KMS-11 (cell line): ENCODE results near the gene KDM5A.

Source experiments
- H2AFZ ChIP-seq: fragments of 200-600 bp; sonication (generic); 2 replicates; pipeline ENCODE4 v1.6.1; 2016; ENCODE audit warnings: antibody characterized with exemption, mixed run types, low read depth
- H3K27ac ChIP-seq: fragments of 200-600 bp; sonication (generic); 2 replicates; pipeline ENCODE4 v1.6.1; 2016; ENCODE audit warnings: mild to moderate bottlenecking, mixed run types
- H3K27me3 ChIP-seq: fragments of 200-600 bp; sonication (generic); 2 replicates; pipeline ENCODE4 v1.6.1; 2017; ENCODE audit warnings: mild to moderate bottlenecking, low read depth, mixed run types, moderate library complexity; ENCODE audit not compliant: insufficient read depth
- H3K36me3 ChIP-seq: fragments of 200-600 bp; sonication (generic); 2 replicates; pipeline ENCODE4 v1.6.1; 2017; ENCODE audit warnings: mild to moderate bottlenecking, mixed run types; ENCODE audit not compliant: insufficient read depth
- H3K4me1 ChIP-seq: fragments of 200-600 bp; sonication (generic); 2 replicates; pipeline ENCODE4 v1.6.1; 2016; ENCODE audit warnings: mild to moderate bottlenecking, low read depth, mixed run types; ENCODE audit not compliant: poor library complexity, severe bottlenecking
- H3K4me2 ChIP-seq: fragments of 200-600 bp; sonication (generic); 2 replicates; pipeline ENCODE4 v1.7.0; 2016; ENCODE audit warnings: mild to moderate bottlenecking, mixed run types
- H3K4me3 ChIP-seq: fragments of 200-600 bp; sonication (generic); IDR thresholded peaks from 2 replicates; pipeline ENCODE4 v1.6.1; 2017; ENCODE audit warnings: low read depth, low read length, mixed read lengths; ENCODE audit not compliant: insufficient read depth
- H3K79me2 ChIP-seq: fragments of 200-600 bp; sonication (generic); 2 replicates; pipeline ENCODE4 v1.6.1; 2016; ENCODE audit warnings: low read depth, mixed run types; ENCODE audit not compliant: insufficient read depth
- H3K9ac ChIP-seq: fragments of 200-600 bp; sonication (generic); 2 replicates; pipeline ENCODE4 v1.6.1; 2016; ENCODE audit warnings: mild to moderate bottlenecking, mixed run types
- H4K20me1 ChIP-seq: fragments of 200-600 bp; sonication (generic); 2 replicates; pipeline ENCODE4 v1.6.1; 2016; ENCODE audit warnings: mild to moderate bottlenecking, mixed run types; ENCODE audit not compliant: insufficient read depth
- TF ChIP-seq, protein P1 (sequence below): fragments of 200-600 bp; sonication (generic); conservative IDR thresholded peaks from 2 replicates; pipeline ENCODE4 v1.6.1; 2017; ENCODE audit warnings: low read depth, mild to moderate bottlenecking, antibody characterized with exemption, low read length, moderate library complexity, mixed read lengths

KDM5A gene

DNA sequence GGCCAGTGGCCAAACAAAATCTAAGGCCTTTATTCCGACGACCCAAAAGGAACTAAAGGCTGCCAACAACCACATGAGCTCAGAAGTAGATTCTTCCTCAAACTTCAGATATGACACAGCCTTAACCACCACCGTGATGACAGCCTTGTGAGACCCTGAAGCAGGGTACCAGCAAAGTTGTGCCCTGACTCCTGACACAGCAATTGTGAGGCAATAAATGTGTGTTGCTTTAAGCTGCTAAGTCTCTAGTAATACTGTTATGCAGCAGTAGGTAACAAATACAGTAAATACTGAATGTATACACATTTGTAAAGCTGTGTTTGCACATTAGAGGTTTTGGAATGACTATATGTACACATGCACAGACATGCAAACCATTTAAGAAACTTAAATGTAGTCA, 115.7 kb downstream of the KDM5A start:
- Histone ChIP-seq H3K36me3 (no peaks in the 10 kb centered on the region), H3K27ac (no peak overlapping the region), H3K4me2 (no peak overlapping the region), H4K20me1 (no peaks in the 10 kb centered on the region), H3K27me3 (no peaks in the 10 kb centered on the region), H3K4me3 (no peak overlapping the region), H2AFZ (no peak overlapping the region), H3K79me2 (no peaks in the 10 kb centered on the region), H3K9ac (no peak overlapping the region), H3K4me1 (peaks cover 10% of the 10 kb centered on the region)
- TF ChIP-seq, protein P1, sequence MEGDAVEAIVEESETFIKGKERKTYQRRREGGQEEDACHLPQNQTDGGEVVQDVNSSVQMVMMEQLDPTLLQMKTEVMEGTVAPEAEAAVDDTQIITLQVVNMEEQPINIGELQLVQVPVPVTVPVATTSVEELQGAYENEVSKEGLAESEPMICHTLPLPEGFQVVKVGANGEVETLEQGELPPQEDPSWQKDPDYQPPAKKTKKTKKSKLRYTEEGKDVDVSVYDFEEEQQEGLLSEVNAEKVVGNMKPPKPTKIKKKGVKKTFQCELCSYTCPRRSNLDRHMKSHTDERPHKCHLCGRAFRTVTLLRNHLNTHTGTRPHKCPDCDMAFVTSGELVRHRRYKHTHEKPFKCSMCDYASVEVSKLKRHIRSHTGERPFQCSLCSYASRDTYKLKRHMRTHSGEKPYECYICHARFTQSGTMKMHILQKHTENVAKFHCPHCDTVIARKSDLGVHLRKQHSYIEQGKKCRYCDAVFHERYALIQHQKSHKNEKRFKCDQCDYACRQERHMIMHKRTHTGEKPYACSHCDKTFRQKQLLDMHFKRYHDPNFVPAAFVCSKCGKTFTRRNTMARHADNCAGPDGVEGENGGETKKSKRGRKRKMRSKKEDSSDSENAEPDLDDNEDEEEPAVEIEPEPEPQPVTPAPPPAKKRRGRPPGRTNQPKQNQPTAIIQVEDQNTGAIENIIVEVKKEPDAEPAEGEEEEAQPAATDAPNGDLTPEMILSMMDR, result no peak

DNA sequence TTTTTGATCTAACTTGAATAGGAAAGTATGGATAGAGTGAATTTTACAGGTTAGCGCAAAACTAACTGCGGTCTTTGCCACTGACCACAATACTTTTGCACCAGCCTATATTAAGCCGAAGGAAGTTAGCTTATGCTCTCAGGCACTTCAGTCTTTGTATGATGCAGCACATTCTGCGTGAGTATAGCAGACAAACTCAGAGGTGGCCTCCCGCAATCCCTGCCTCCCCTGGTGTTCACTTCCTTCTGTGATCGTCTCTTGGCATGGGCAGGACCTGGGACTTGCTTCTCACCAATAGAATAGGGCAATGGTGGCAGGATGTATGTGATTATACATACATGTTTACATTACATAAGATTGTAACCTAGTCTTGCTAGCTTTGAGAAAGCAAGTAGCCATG, 116.2 kb downstream of the KDM5A start:
- no peak overlapping the region for H3K9ac ChIP-seq
- no peak overlapping the region for H3K4me2 ChIP-seq
- H3K4me3 ChIP-seq, result no peak overlapping the region
- H3K79me2 ChIP-seq, result no peaks in the 10 kb centered on the region
- no peaks in the 10 kb centered on the region for H4K20me1 ChIP-seq
- H3K36me3 ChIP-seq, result no peaks in the 10 kb centered on the region
- TF ChIP-seq, protein P1, result no peak
- no peak overlapping the region for H2AFZ ChIP-seq
- H3K27ac ChIP-seq, result no peak overlapping the region
- H3K4me1 ChIP-seq, result peaks cover 10% of the 10 kb centered on the region
- no peaks in the 10 kb centered on the region for H3K27me3 ChIP-seq

DNA sequence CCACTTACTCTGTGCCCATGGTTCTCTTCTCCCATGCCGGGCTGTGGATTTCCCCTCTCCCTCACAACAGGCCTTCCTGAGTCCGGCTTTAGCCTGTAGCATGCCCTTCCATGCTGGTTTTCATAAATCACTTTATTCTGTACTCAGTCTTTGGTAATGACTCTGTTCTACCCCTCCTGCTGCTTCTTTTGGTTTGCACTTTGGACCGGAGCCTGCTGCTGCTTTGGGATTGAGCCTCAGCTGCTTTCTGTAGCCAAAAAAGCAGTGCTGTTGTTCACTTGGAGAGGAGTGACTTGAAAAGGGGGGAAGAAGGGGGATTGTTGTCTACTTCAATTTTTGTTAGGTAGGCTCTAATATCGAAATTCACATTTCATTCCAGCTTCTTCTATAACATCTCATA, 118.0 kb downstream of the KDM5A start:
- Histone ChIP-seq H2AFZ (no peak overlapping the region), H3K4me1 (peaks cover 5% of the 10 kb centered on the region), H3K9ac (no peak overlapping the region), H3K27me3 (no peaks in the 10 kb centered on the region), H3K4me2 (no peak overlapping the region), H3K36me3 (no peaks in the 10 kb centered on the region), H4K20me1 (no peaks in the 10 kb centered on the region), H3K4me3 (no peak overlapping the region), H3K27ac (no peak overlapping the region), H3K79me2 (no peaks in the 10 kb centered on the region)
- TF ChIP-seq, protein P1, result no peak

DNA sequence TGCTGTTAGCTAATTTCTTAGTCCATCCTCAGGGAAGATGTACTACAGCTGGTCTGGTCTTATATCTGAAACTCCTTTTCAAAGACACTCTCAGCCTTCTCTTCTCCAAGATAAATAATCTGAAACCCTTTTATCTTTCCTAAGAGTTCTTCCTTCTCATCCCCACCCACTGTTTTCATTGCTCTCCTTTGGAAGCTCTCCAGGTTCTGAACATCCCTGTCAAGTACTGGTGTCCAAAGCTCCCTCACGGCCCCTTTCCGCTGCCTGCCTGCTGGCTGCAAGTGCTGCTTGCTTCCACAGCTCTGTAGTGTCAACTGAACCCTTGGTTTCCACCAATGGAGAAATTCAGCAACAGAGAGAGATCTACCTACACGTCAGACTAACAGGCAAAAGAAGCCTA, 119.9 kb downstream of the KDM5A start:
- Histone ChIP-seq H3K4me1 (no peaks in the 10 kb centered on the region), H3K4me3 (no peak overlapping the region), H4K20me1 (no peaks in the 10 kb centered on the region), H3K27ac (no peak overlapping the region), H3K4me2 (no peak overlapping the region), H3K9ac (no peak overlapping the region), H3K36me3 (no peaks in the 10 kb centered on the region), H3K79me2 (no peaks in the 10 kb centered on the region), H2AFZ (no peak overlapping the region), H3K27me3 (no peaks in the 10 kb centered on the region)
- TF ChIP-seq, protein P1, result no peak

DNA sequence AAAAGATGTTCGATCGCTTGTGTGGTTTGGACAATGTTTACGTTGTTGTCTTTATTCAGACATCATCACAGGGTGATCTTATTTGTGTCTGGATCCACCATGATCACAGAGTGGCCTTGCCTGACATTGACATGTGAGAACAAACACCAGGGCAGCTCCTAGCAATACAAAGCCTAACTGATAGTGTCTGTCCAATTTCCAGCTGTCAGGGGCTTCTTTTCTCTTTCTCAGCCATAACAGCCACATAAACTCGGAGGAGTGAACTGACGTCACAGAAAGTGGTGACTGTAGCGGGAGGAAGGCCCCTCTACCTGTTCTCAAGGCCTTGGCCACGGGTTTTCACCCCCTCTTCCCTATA, 120.7 kb downstream of the KDM5A start:
- no peaks in the 10 kb centered on the region for H3K79me2 ChIP-seq
- TF ChIP-seq, protein P1, result no peak
- H3K36me3 ChIP-seq, result no peaks in the 10 kb centered on the region
- no peaks in the 10 kb centered on the region for H3K27me3 ChIP-seq
- no peak overlapping the region for H3K4me2 ChIP-seq
- H3K9ac ChIP-seq, result no peak overlapping the region
- no peak overlapping the region for H3K27ac ChIP-seq
- H3K4me1 ChIP-seq, result no peaks in the 10 kb centered on the region
- no peak overlapping the region for H2AFZ ChIP-seq
- H3K4me3 ChIP-seq, result no peak overlapping the region
- no peaks in the 10 kb centered on the region for H4K20me1 ChIP-seq
